PC-3 (cell line): ENCODE measurements around the gene KLK10. TPM values are rescaled to one million over a fixed set of nuclear protein-coding genes. Genes with fewer than 3 reads are reported as not detected.

Experiments used
- ATAC-seq: fragments of 200-7000 bp; cut with Tn5 transposase; 2 replicates; pipeline ENCODE4 v1.9.1; 2020; ENCODE audit warnings: mild to moderate bottlenecking, moderate library complexity
- BruUV-seq: library from RNA; stranded (reverse); fragments of 400-500 nt; replicated peaks from 2 replicates; lab custom pipeline; 2021; lab: Mats Ljungman, UMichigan
- CTCF ChIA-PET: fragments of 300-600 bp; sonication (Branson Sonifier 250); formaldehyde crosslinking; loops from one replicate; lab custom pipeline; 2022; ENCODE audit warnings: antibody characterized with exemption; lab: Charles Lee
- POLR2A ChIA-PET: fragments of 300-600 bp; sonication (Branson Sonifier 250); formaldehyde crosslinking; loops from one replicate; lab custom pipeline; 2022; ENCODE audit warnings: antibody characterized with exemption; ENCODE audit not compliant: unreplicated experiment; lab: Charles Lee
- DNase-seq: peaks from one replicate; pipeline ENCODE4 v3.0.0-alpha.2; 2015
- H2AFZ ChIP-seq: fragments of 300-600 bp; sonication (generic); 2 replicates; pipeline ENCODE4 v1.6.0; 2016; ENCODE audit warnings: antibody characterized with exemption, low read length
- H3F3A ChIP-seq: fragments of 300-600 bp; sonication (generic); one replicate; pipeline ENCODE4 v1.6.0; 2017; ENCODE audit warnings: antibody characterized with exemption, low read length, control low read depth, mild to moderate bottlenecking; ENCODE audit not compliant: unreplicated experiment
- H3K27ac ChIP-seq: fragments of 300-600 bp; sonication (generic); 2 replicates; pipeline ENCODE4 v1.5.1; 2016; ENCODE audit warnings: mild to moderate bottlenecking, low read length
- H3K27me3 ChIP-seq: fragments of 300-600 bp; sonication (generic); 2 replicates; pipeline ENCODE4 v1.6.1; 2016; ENCODE audit warnings: low read length, mixed read lengths
- H3K36me3 ChIP-seq: fragments of 300-600 bp; sonication (generic); 2 replicates; pipeline ENCODE4 v1.6.1; 2016; ENCODE audit warnings: low read depth, mixed run types, low read length, mixed read lengths
- H3K4me1 ChIP-seq: fragments of 300-600 bp; sonication (generic); 2 replicates; pipeline ENCODE4 v1.5.1; 2016; ENCODE audit warnings: low read length; ENCODE audit not compliant: insufficient read depth
- H3K4me2 ChIP-seq: fragments of 300-600 bp; sonication (generic); 2 replicates; pipeline ENCODE4 v1.6.0; 2016; ENCODE audit warnings: low read length
- H3K4me3 ChIP-seq: fragments of 300-600 bp; sonication (generic); 2 replicates; pipeline ENCODE4 v1.5.1; 2016; ENCODE audit warnings: mild to moderate bottlenecking, low read length, mixed read lengths
- H3K79me2 ChIP-seq: fragments of 300-600 bp; sonication (generic); 2 replicates; pipeline ENCODE4 v1.6.1; 2017; ENCODE audit warnings: low read length, mixed read lengths
- H3K9ac ChIP-seq: fragments of 300-600 bp; sonication (generic); 2 replicates; pipeline ENCODE4 v1.6.0; 2016; ENCODE audit warnings: mild to moderate bottlenecking, low read length
- H3K9me2 ChIP-seq: fragments of 300-600 bp; sonication (generic); replicated peaks from 2 replicates; pipeline ENCODE4 v1.6.1; 2016; ENCODE audit warnings: mixed run types, low read length, mixed read lengths
- H3K9me3 ChIP-seq: fragments of 300-600 bp; sonication (generic); 2 replicates; pipeline ENCODE4 v1.6.1; 2016; ENCODE audit warnings: low read length, mixed read lengths
- H4K20me1 ChIP-seq: fragments of 300-600 bp; sonication (generic); 2 replicates; pipeline ENCODE4 v1.6.1; 2016; ENCODE audit warnings: low read length, mixed read lengths
- EZH2 ChIP-seq: fragments of 300-600 bp; sonication (generic); IDR thresholded peaks from one replicate; pipeline ENCODE4 v1.6.1; 2017; ENCODE audit warnings: antibody characterized with exemption, mild to moderate bottlenecking, low read length; ENCODE audit not compliant: unreplicated experiment
- EZH2phosphoT487 ChIP-seq: fragments of 300-600 bp; sonication (generic); IDR thresholded peaks from 2 replicates; pipeline ENCODE4 v1.6.1; 2018; ENCODE audit warnings: mild to moderate bottlenecking, antibody characterized with exemption, low read length, borderline replicate concordance
- intact Hi-C: fragments of 100-400 bp; cut with micrococcal nuclease; formaldehyde crosslinking; loops from 2 replicates; pipeline ENCODE4 v1.9.0; 2023
- total RNA-seq: library from RNA; depleted of rRNA; stranded (reverse); fragments of >200 nt; gene quantifications from 2 replicates; pipeline ENCODE4 v1.2.3, GENCODE V29; 2014
- TF ChIP-seq, protein P1 (sequence below): fragments of 300-600 bp; sonication (generic); conservative IDR thresholded peaks from 2 replicates; pipeline ENCODE4 v1.5.1; 2017; ENCODE audit warnings: antibody characterized with exemption, low read depth, mild to moderate bottlenecking, low read length

Gene KLK10
- total RNA-seq, 1 experiment from 2014 or later, result 1.2 TPM

DNA sequence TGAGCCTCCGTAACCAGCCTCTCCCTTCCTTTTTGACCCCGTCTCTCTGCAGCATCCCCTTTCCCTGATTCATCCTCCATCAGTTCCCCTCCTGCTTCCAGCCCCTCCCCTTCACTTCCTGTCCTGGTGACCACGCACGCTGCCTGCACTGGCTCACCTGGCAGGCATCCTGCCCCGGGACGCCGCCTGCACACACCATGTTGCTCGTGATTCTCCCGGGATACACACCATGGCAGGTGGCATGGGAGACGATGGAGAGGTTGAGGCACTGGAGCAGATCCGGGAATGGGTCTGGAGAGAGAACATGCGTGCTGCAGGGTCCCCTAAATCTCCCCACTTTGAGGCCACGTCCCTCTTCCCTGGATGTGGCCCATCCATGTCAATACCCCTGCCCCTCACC lies 11.1 kb upstream of the KLK10 start:
- BruUV-seq, result no TSS peak
- Histone ChIP-seq H2AFZ (no peak overlapping the region), H3K4me3 (no peak overlapping the region), H3F3A (no peaks in the 10 kb centered on the region), H3K27me3 (peaks cover 3% of the 10 kb centered on the region; the same call in 1 of the 2 replicates), H3K79me2 (no peaks in the 10 kb centered on the region), H3K27ac (no peak overlapping the region), H3K9me2 (no peaks in the 10 kb centered on the region), H4K20me1 (no peaks in the 10 kb centered on the region), H3K36me3 (no peaks in the 10 kb centered on the region), H3K9ac (no peak overlapping the region), H3K9me3 (no peaks in the 10 kb centered on the region), H3K4me2 (no peak overlapping the region), H3K4me1 (no peaks in the 10 kb centered on the region)
- DNase-seq (no peak), ATAC-seq (no peak)
- TF ChIP-seq, protein P1, sequence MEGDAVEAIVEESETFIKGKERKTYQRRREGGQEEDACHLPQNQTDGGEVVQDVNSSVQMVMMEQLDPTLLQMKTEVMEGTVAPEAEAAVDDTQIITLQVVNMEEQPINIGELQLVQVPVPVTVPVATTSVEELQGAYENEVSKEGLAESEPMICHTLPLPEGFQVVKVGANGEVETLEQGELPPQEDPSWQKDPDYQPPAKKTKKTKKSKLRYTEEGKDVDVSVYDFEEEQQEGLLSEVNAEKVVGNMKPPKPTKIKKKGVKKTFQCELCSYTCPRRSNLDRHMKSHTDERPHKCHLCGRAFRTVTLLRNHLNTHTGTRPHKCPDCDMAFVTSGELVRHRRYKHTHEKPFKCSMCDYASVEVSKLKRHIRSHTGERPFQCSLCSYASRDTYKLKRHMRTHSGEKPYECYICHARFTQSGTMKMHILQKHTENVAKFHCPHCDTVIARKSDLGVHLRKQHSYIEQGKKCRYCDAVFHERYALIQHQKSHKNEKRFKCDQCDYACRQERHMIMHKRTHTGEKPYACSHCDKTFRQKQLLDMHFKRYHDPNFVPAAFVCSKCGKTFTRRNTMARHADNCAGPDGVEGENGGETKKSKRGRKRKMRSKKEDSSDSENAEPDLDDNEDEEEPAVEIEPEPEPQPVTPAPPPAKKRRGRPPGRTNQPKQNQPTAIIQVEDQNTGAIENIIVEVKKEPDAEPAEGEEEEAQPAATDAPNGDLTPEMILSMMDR, result no peak
- TF ChIP-seq EZH2phosphoT487 (no peak), EZH2 (no peak)
- POLR2A ChIA-PET, result no interaction called here
- intact Hi-C loops, result no loop called here
- CTCF ChIA-PET, result no interaction called here

DNA sequence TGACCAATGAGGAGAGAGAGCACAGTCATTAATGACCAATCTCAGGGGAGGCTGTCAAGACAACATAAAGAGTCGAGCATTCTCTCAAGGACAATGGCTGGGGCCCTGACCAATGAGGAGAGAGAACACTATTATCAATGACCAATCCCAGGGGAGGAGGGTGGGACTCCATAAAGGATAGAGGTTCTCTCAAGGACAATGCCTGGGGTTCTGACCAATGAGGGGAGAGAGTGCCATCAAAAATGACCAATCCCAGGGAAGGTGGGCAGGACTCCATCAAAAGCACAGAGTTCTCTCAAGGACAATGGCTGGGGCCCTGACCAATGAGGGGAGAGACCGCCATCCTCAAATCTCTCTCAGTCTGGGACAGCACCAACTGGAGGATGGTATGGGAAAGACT lies 10.2 kb upstream of the KLK10 start:
- Histone ChIP-seq H3K79me2 (no peaks in the 10 kb centered on the region), H3K9me2 (no peaks in the 10 kb centered on the region), H3K4me3 (no peak overlapping the region), H3K27ac (no peak overlapping the region), H3K9me3 (no peaks in the 10 kb centered on the region), H3F3A (no peaks in the 10 kb centered on the region), H3K4me1 (no peaks in the 10 kb centered on the region), H2AFZ (no peak overlapping the region), H3K36me3 (no peaks in the 10 kb centered on the region), H3K27me3 (peaks cover 3% of the 10 kb centered on the region; the same call in 1 of the 2 replicates), H3K9ac (no peak overlapping the region), H3K4me2 (no peak overlapping the region), H4K20me1 (no peaks in the 10 kb centered on the region)
- no peak for ATAC-seq
- ChIA-PET POLR2A (no interaction called here), CTCF (no interaction called here)
- intact Hi-C loops, result no loop called here
- no TSS peak for BruUV-seq
- DNase-seq, result no peak
- TF ChIP-seq EZH2phosphoT487 (no peak), EZH2 (no peak)
- TF ChIP-seq, protein P1, result no peak

DNA sequence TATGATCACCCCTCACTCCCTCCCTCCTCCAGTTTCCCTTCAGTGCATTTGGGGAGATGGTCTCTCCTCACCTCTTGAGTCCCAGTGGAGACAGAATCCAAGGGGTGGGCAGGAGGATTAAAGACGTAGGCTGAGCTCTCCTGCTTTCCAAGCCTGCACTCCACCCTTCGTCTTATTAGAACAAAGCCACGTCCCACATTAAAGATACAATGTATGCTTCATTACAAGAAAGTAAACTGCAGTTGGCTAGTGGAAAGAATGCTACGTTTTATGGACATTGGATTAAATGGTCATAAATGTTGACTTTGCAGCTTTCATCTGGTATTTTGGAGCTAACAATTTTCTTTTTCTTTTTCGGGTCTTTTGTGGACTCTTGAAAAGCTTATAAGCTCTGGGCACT lies 8.4 kb upstream of the KLK10 start:
- Histone ChIP-seq H3K9me3 (no peaks in the 10 kb centered on the region), H3K27ac (no peak overlapping the region), H2AFZ (no peak overlapping the region), H3K4me3 (no peak overlapping the region), H3K9ac (no peak overlapping the region), H3K4me2 (no peak overlapping the region), H3F3A (no peaks in the 10 kb centered on the region), H4K20me1 (no peaks in the 10 kb centered on the region), H3K9me2 (no peaks in the 10 kb centered on the region), H3K36me3 (no peaks in the 10 kb centered on the region), H3K79me2 (no peaks in the 10 kb centered on the region), H3K27me3 (peaks cover 3% of the 10 kb centered on the region; the same call in 1 of the 2 replicates), H3K4me1 (no peaks in the 10 kb centered on the region)
- no peak for ATAC-seq
- ChIA-PET CTCF (no interaction called here), POLR2A (no interaction called here)
- no TSS peak for BruUV-seq
- intact Hi-C loops, result no loop called here
- TF ChIP-seq EZH2, result no peak
- no peak for TF ChIP-seq EZH2phosphoT487
- TF ChIP-seq, protein P1, result no peak
- no peak for DNase-seq
